HEK293T (cell line): ENCODE data around the gene SLC5A7.

Source experiments
- CTCF ChIA-PET: fragments of 350-600 bp; formaldehyde crosslinking; extraction: SDS; loops from one replicate; lab custom pipeline; 2021; ENCODE audit warnings: antibody characterized with exemption, inconsistent platforms; lab: Yijun Ruan, JAX
- POLR2A ChIA-PET: fragments of 350-600 bp; formaldehyde crosslinking; extraction: SDS; loops from one replicate; lab custom pipeline; 2020; ENCODE audit warnings: antibody characterized with exemption, inconsistent platforms; lab: Yijun Ruan, JAX
- DNase-seq: peaks from one replicate; pipeline ENCODE4 v3.0.0; 2012; ENCODE audit warnings: mixed read lengths; ENCODE audit errors: extremely low spot score
- ARNT ChIP-seq: fragments of 450-650 bp; IDR thresholded peaks from 2 replicates; pipeline ENCODE4 v1.6.1; 2017; ENCODE audit warnings: mild to moderate bottlenecking
- BHLHE40 ChIP-seq: fragments of 450-650 bp; IDR thresholded peaks from 2 replicates; pipeline ENCODE4 v1.6.1; 2016; ENCODE audit warnings: mild to moderate bottlenecking, moderate library complexity, borderline replicate concordance
- CTBP1 ChIP-seq: fragments of 450-650 bp; IDR thresholded peaks from 2 replicates; pipeline ENCODE4 v1.6.1; 2016; ENCODE audit warnings: borderline replicate concordance
- ELF4 ChIP-seq: fragments of 450-650 bp; IDR thresholded peaks from 2 replicates; pipeline ENCODE4 v1.6.1; 2017; ENCODE audit warnings: antibody characterized with exemption
- FOXA1 ChIP-seq: fragments of 450-650 bp; IDR thresholded peaks from 2 replicates; pipeline ENCODE4 v1.6.1; 2016; ENCODE audit warnings: mild to moderate bottlenecking
- FOXK2 ChIP-seq: fragments of 450-650 bp; IDR thresholded peaks from 2 replicates; pipeline ENCODE4 v1.6.1; 2016; ENCODE audit warnings: mild to moderate bottlenecking
- FOXM1 ChIP-seq: fragments of 450-650 bp; IDR thresholded peaks from 2 replicates; pipeline ENCODE4 v1.6.1; 2017; ENCODE audit warnings: mild to moderate bottlenecking, borderline replicate concordance
- HDGF ChIP-seq: fragments of 450-650 bp; IDR thresholded peaks from 2 replicates; pipeline ENCODE4 v1.6.1; 2017; ENCODE audit warnings: antibody characterized with exemption, borderline replicate concordance
- L3MBTL2 ChIP-seq: fragments of 450-650 bp; conservative IDR thresholded peaks from 2 replicates; pipeline ENCODE4 v1.6.1; 2016; ENCODE audit warnings: mild to moderate bottlenecking
- LEF1 ChIP-seq: fragments of 450-650 bp; IDR thresholded peaks from 2 replicates; pipeline ENCODE4 v1.6.1; 2017; ENCODE audit warnings: mild to moderate bottlenecking, borderline replicate concordance
- PKNOX1 ChIP-seq: fragments of 450-650 bp; IDR thresholded peaks from 2 replicates; pipeline ENCODE4 v1.6.1; 2016
- SP1 ChIP-seq: fragments of 450-650 bp; IDR thresholded peaks from 2 replicates; pipeline ENCODE4 v1.6.1; 2017
- SUZ12 ChIP-seq: fragments of 450-650 bp; IDR thresholded peaks from 2 replicates; pipeline ENCODE4 v1.6.1; 2016; ENCODE audit warnings: mild to moderate bottlenecking
- TARDBP ChIP-seq: fragments of 450-650 bp; IDR thresholded peaks from 2 replicates; pipeline ENCODE4 v1.6.1; 2016
- ZNF384 ChIP-seq: fragments of 450-650 bp; IDR thresholded peaks from 2 replicates; pipeline ENCODE4 v1.6.1; 2016

Gene SLC5A7

GRCh38 chr2:107986278-107987217, at the start of gene SLC5A7:
Gene SLC5A7 (plus strand): TSS chr2:107986524. CDS start chr2:107988156, 1,632 bp downstream.
- DNase-seq: no peak
- ChIA-PET POLR2A (no interaction called here), CTCF (no interaction called here)
- TF ChIP-seq ARNT: no peak

- CTCF ChIA-PET: interaction anchor here (0.6 kb wide), 1 partner anchor 135 kb away, joined by 3 read pairs; no protein-coding TSS in a partner anchor
- POLR2A ChIA-PET: no interaction called here
These were observed 24.9 kb upstream of the SLC5A7 start for GRCh38 chr2:107961395-107961794.

GRCh38 chr2:107964185-107964584, 22.1 kb upstream of the SLC5A7 start:
- TF ChIP-seq ELF4 (no peak), TARDBP (no peak), FOXA1 (no peak), SP1 (no peak), CTBP1 (no peak)
- CTCF ChIA-PET: no interaction called here
- POLR2A ChIA-PET: no interaction called here
- no peak for DNase-seq

More at GRCh38 chr2:107961395-107961794, 24.9 kb upstream of the SLC5A7 start:
- no peak for DNase-seq
- TF ChIP-seq BHLHE40 (no peak), ZNF384 (no peak), SP1 (no peak), ELF4 (no peak), LEF1 (no peak)

- no peak for DNase-seq
- ChIA-PET CTCF (no interaction called here), POLR2A (no interaction called here)
- TF ChIP-seq SP1 (no peak), BHLHE40 (no peak), HDGF (no peak)
These were observed 1.6 kb upstream of the SLC5A7 start for GRCh38 chr2:107984707-107985106.

- ChIA-PET POLR2A (no interaction called here), CTCF (no interaction called here)
- TF ChIP-seq ARNT (no peak), FOXA1 (no peak), SUZ12 (no peak), SP1 (no peak), FOXM1 (no peak), ZNF384 (no peak), TARDBP (no peak), FOXK2 (no peak), LEF1 (no peak), HDGF (no peak), CTBP1 (no peak), PKNOX1 (no peak), BHLHE40 (no peak)
- no peak for DNase-seq
These were observed 1.8 kb downstream of the SLC5A7 start for GRCh38 chr2:107988108-107988507.

GRCh38 chr2:107989445-107989844, 3.1 kb downstream of the SLC5A7 start:
- DNase-seq: no peak

GRCh38 chr2:107990718-107991117, 4.4 kb downstream of the SLC5A7 start:
- ChIA-PET POLR2A (no interaction called here), CTCF (no interaction called here)
- no peak for DNase-seq
- no peak for TF ChIP-seq PKNOX1
- no peak for TF ChIP-seq TARDBP
- TF ChIP-seq HDGF: no peak
- TF ChIP-seq L3MBTL2: no peak
- no peak for TF ChIP-seq BHLHE40
- TF ChIP-seq FOXA1: no peak
- TF ChIP-seq SUZ12: no peak
- no peak for TF ChIP-seq FOXK2
- no peak for TF ChIP-seq CTBP1

More at GRCh38 chr2:107989445-107989844, 3.1 kb downstream of the SLC5A7 start:
- no peak for TF ChIP-seq CTBP1
- TF ChIP-seq FOXM1: no peak
- TF ChIP-seq BHLHE40: no peak
- no peak for TF ChIP-seq SUZ12
- POLR2A ChIA-PET: no interaction called here
- CTCF ChIA-PET: no interaction called here

GRCh38 chr2:107992069-107992468, 5.7 kb downstream of the SLC5A7 start:
- DNase-seq: no peak
- TF ChIP-seq FOXA1: no peak
- ChIA-PET POLR2A (no interaction called here), CTCF (no interaction called here)
